HG03045 (cell line): ENCODE measurements around the gene OSBPL6.
"Not testable (repeated sequence)": the region's sequence is repeated elsewhere in the genome, so short reads cannot be mapped to it uniquely, and the experiment has no call there.

ENCODE experiments used
- ATAC-seq: cut with Tn5 transposase; IDR thresholded peaks from one replicate; pipeline ENCODE4 v1.9.1; 2021; ENCODE audit warnings: mild to moderate bottlenecking, moderate library complexity; ENCODE audit not compliant: unreplicated experiment

The OSBPL6 gene

DNA sequence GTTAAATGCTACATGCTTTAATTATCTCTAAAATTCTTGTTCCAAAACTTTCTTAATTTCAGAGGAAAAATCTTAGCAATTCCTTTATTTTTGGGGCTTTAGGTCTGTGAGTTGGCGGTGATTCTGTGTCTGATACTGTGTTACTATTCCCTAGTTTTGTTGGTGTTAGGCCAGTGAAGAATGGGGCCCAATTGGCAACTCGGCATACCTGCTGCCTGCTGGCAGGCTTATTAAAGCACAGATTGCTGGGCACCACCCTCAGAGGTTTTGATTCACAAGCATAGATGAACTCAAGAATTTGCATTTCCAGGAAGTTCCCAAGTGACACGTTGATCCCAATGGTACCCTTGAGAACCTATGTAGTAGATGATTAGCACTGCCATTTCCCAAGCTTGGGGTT lies 101.6 kb downstream of the OSBPL6 start:
- no peak for ATAC-seq

DNA sequence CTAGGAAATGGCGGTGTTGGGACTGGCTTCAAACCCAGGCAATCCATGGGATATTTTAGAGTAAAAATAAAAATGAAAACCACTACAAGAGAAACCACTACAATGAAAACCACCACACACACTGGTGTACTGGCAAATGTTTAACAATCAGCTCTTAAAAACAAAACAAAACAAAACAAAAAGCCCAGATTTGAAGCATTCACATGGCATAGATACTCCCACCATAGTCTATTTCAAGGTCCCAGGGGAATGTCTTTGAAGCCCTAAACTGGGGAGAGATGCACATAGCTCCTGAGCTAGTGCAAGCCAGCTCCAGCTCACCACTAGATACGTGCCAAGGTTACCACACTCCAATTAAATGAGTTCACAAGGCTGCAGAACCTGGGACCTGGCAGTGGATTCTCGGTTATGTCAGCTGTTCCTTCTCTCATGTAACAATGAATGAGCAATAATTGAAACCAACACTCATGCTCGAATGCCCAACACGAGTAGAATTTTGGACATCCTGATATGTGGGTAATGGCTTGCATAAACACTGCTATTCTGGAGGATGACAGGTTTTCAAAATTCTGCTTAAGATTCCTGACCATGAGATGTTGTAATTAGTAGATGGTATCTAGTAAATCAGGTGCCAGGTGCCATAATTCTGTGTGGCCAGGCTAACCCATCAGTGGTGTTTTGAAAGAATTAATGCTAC lies 102.2 kb downstream of the OSBPL6 start:
- ATAC-seq: no peak

DNA sequence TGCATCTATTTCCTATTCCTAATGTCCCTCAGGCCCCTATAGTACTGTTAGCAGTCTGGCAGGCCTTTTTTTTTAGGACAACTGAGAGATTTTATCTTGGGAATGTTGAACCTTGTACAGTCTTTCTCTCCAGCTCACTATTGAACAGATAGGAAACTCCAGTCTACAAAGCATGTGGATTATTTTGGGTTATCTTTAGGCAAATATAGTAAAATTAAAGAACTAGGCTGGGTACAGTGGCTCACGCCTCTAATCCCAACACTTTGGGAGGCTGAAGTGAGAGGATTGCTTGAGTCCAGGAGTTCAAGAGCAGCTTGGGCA lies 102.7 kb downstream of the OSBPL6 start:
- no peak for ATAC-seq

DNA sequence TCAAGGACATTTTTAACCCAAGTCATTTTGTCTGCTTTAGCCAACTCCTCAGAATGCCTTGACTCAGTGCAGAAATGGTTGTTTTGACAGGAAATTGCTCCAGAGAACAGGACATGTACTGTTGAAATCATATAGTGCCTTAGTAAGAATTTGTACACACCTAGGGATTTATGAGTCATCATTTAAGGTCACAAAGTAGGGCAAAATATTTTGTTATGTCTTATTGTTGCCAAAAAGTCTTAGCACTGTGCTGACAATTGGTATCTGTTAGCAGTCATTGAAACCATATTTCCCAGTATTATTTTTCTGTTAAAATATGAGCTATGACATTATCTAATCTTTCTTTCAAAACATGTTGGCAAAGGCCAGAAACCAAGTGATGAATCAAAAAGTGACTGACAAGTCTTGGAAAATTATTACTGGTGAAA lies 104.5 kb downstream of the OSBPL6 start:
- no peak for ATAC-seq

DNA sequence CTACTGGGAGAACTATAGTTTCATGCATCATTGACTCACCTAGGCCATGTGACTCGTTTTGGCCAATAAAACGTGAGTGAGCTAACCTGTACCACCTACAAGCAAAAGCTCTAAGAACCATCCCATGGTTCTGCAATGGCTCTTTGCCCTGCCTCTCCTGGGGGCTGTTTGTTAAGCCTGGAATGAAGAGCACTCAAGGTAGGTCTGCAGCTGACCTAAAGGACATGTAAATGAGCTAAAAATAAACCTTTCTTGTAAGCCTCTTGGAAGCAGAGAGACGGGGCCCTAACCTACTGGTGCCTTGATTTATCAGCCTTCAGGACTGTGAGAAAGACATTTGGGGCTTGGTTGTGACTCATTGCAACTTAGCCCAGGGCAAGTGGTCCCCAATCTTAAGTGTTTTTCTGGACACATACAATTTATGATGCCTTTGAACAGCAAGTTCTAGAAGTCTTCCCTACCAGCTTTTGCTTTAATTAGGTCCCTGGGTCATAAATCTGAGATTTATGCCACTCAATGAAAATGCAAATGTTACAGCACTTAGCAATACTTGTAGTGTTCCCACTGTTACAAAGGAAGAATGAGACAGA lies 107.4 kb downstream of the OSBPL6 start:
- no peak for ATAC-seq

DNA sequence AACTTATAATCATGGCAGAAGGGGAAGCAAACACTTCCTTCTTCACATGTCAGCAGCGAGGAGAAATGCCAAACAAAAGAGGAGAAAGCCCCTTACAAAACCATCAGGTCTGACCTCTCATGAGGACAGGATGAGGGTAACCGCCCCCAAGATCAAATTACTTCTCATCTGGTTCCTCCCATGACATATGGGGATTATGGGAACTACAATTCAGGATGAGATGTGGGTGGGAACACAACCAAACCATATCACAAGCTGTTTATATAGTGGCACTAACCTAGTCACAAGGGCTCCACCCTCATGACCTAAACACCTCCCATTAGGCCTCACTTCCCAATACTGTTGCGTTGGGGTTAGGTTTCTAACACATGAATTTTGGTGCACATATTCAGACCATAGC lies 110.0 kb downstream of the OSBPL6 start:
- ATAC-seq: no peak

DNA sequence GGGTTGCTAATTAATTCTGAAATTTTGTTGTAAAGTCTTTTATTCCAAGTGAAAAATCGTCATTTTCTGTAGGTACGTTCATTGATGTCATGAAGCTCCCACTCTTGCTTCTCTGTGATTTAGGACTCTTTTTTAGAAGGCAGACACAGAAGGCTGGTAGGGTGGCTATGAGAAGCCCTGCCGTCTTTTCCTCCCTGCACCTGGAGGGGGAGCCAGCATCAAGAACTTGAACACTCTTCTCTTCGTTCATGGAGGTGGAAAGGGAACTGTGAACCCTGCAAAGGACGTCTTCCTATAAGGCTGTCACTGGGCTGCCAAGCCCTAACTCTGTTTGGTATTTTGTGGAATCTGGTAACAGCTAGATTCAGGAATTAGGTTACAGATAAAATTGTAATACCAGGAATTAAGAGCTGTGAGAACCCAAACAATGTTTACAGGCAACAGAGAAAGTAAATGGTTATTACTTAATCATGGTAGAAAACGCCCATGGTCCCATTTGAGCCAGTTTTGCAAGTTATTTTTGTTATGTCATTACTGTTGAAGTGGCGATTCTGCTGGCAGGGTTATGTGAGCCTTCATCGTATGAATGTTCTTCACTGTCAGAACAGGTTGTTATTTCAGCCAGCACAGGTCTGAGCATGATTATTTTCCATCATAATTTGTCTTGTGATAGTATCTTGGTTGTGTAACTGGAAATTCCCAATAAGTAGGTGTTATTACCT lies 112.2 kb downstream of the OSBPL6 start:
- ATAC-seq: peak; percentile 93

DNA sequence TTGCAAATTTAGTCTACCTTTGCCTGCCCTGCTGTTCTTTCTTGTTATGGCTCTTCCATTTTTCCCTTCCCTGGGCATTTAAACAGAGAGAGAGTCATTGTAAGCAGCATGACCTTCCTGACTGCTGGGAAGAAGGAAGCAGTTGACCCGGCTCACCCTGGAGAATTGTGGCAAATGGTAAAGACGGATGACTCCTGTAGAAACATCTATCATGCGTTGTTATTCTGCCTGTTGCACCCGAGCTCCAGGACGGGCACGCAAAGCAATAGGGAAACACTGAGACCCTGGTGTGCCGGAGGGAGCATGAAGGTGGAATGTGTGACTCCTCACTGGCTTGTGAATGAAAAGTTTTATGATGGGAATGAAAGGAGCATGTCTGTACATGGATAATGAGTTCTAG lies 113.3 kb downstream of the OSBPL6 start:
- ATAC-seq: no peak

DNA sequence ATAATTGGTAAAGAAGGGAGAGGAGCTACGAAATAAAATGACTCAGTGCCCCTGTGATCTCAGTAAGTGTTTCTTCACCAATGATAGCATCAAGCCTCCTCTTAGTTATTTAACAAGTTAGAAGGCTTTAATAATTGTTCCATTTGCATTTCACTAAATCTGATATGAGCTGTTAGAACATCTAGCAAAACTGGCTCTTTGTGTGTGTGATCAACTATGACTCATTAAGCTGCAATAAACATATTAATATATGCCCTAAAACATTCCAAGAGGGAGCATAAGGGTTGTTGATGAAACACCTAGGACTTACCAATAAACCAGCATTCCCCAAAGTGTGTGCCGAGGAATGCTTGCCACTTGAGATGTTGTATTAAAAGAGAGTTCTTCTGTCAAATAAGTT lies 115.2 kb downstream of the OSBPL6 start:
- no peak for ATAC-seq

DNA sequence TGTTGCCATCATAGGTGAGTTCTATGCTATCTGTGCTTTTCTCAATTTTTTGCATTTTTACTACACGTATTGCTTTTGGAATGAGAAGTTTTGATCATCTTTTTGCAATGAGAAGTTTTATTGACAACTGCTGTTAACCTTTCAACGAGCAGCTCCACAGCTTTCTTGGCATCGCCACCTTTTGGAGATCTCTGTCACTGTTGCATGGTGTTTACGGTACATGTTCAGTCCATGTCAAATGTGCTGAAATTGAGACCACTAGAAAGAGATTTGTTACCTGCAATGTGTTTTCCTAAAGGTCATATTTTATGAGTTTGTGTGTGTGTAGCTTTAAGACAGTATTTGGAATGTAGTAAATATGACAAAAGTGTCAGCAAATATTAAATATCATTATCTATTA lies 120.8 kb downstream of the OSBPL6 start:
- ATAC-seq: no peak

DNA sequence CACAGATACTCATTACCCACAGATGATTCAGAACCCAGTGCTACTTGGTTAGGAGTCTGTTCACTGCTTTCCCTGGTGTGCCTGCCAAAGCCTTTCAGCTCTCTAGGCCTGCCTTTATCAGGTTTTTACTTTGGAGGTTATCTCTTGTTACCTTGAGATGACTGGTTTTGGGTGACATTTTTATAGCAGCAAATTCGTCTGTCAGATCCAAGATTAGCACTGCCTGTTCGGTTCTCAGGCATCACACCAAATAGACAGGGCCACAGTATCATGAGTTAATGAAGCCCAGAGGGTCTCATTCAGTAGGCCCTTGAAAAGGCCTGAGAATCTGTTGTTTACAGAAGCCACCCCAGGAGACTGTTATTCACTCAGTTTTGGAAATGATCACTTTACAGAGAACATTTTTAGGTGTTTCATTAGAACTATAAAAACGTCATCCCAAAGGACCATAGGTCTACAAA lies 121.2 kb downstream of the OSBPL6 start:
- ATAC-seq: no peak

DNA sequence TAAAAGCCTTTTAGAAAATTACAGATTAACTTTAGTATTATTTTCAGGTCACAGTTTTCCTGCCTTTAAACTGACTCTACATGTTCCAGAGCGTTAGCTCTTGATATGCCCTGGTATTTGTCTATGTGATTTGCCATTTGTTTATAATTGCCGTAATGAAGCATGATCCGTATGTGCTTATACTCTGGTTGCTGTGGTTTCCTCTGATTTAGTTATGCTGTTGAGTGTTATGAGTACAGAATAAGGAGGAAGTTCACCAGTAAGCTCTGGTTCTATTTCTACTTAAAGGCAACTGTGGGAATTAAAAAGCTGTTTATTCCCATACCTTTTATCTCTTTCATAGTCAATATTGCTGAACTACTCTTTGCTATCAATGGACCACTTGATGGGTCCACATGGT lies 123.5 kb downstream of the OSBPL6 start:
- ATAC-seq: no peak

DNA sequence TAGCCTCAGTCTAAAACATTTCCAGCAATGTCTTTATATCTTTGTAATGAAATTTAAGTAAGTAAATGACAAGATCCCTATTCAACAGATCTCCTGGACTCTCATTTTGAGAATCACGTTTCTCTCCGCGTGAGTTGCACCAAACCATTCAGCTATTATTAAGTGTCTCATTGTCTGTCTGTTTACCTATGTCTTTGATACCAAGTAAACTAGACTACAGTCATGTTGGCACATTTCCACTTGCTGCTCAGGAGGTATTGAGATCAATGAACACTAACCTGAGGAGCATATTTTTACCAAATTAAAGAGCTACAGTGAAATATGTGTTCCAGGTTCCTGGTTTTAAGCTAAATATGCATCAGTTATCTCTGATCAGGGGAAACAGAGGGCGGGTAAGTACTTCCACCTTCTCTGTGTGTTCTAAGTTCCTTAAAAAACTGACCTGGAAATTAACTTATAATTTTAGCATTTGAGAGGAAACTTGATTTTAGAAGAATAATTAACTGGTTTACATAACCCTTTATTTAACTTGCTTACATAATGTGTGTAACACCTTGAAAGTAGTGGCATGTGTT lies 125.8 kb downstream of the OSBPL6 start:
- ATAC-seq: no peak

DNA sequence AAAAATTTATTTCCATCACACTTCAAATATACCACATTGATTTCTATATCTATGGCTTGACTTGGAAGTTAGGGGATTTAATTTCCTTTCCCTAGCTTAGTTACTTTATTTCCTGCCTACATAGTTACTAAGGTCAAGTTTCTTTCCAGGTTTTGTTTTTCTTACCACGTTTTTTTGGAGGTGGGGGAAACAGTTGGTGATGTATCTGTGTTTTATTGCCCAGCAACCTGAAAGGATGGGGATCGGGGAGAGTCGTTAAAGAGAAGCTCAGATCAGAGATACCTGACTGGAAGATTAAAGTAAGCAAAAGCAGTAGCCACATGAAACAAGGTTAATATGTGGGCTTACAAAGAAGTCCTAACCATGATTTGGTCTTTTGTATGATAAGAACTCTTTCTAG lies 127.8 kb downstream of the OSBPL6 start:
- ATAC-seq: no peak

DNA sequence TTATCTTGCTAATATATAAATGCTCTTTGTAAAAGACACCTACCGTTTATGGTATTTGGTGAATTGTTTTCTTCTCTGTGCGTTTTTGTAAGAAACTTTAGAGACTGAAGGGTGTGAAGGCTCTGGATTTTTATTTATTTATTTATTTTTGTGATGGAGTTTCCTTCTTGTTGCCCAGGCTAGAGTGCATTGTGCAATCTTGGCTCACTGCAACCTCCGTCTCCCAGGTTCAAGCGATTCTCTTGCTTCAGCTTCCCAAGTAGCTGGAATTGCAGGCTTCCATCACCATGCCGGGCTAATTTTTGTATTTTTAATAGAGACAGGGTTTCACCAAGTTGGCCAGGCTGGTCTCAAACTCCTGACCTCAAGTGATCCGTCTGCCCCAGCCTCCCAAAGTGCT lies 129.0 kb downstream of the OSBPL6 start:
- ATAC-seq: not testable (repeated sequence)

DNA sequence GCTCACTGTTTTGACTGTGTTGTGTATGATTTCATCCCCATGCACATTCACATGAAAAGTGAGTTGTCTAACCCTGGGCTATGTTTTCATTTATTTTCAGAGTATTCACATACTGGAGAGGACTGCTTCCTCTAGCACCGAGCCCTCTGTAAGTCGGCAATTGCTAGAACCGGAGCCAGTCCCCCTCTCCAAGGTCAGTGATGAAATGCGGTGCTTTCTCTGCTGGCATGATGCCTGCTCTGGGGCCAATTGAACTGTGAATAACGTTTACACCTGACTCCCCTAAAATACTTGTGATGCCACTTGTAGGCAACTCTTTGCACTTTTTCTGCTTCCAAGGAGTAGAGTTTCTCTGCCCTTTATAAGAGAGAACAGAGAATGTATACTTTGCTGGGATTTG lies 129.8 kb downstream of the OSBPL6 start:
- ATAC-seq: no peak

DNA sequence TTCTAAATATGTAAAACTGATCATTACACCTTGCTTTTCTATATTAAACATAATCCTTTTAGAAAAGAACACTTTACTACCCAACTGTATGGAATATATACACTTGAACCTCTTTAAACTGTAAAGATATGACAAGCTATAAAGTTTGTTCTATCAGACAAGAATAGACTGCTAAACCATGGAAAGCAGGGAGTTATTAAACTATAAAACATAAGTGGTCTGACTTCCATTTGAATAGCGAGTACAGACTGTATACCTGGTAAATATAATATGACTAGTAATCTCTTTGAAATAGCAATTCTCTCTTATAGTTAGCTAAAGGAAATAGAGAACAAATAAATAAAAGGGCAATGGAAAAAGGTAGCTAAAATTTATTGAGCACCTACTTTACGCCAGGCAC lies 131.0 kb downstream of the OSBPL6 start:
- ATAC-seq: no peak

DNA sequence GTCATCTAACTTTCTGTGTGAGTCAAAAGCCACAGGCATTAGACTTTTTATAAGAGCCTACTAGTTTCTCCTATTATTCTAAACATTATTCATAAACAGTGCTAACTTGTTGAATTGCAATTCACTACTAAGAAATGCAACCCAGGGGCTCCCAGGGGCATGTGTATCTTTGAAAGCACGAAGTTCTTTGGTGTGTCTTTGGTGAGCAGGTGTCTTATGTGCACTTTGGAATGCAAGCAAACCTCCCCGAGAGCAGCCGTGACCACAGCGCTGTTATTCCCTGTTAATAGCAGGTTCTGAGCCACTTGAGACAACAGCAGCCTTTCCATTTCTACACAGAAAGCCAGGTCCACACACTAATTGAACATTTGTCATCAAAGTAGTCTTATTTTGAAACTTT lies 133.2 kb downstream of the OSBPL6 start:
- ATAC-seq: no peak

DNA sequence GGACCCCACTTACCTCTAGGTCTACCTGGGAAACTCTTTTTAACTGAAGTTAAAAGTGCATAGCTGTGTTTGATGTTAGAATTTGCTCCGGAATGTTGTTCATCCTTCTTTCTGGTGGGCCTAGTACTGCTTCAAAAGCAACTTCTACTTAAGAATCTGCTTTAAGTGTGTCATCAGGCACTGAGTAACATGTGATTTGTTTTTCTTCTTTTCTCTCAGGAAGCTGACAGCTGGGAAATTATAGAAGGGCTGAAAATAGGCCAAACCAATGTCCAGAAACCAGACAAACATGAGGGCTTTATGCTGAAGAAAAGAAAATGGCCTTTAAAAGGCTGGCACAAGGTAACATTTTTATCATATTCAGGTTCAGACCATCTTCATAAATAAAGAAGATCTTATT lies 133.7 kb downstream of the OSBPL6 start:
- no peak for ATAC-seq

DNA sequence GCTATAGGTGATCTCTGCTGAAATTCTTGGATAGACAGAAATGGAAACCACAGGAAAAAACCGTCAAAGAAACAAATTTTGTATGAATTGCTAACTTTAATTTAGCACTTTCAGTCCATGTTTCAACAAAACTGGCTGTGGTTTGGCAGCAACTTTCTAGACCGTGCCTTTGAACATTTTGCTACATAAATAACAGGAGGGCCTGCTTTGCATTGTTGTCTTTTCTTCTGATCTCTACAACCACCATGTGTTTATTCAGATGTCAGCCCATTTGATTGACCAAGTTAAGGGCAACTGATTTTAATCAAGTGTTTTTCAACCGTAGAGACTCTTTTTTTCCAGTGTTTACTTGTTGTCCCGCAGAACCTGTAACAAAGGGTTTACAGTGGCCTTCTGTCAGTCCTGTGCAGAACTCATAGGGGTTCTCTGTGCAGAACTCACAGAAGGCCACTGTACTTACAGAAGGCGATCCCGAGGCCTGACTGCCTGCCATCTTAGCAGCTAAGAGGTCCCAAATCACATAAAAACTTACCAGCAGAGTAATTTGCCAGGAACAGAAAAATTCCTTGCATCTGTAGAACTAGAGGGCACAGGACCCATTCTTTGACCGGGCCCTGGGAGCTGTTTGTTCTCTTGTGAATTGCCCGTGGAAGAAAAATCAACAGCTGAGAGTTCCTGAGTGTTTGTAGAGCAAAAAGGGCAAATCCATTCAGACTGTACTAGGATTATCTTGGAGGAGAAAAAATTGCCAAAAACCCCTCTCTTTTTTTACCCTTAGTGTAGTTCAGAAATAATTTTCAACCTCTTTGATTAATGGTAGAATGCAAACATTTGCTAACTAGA lies 136.1 kb downstream of the OSBPL6 start:
- no peak for ATAC-seq
